ENCODE data around the gene BUB3.

The BUB3 gene

GRCh38 chr10:123142701-123143161, 11.5 kb upstream of the BUB3 start:
- TF ChIP-seq CTCF (IDR thresholded peaks at IDR 0.05; ENCODE audit: low read length, missing control alignments) = no peak
- no peak overlapping the region for H3K4me3 ChIP-seq (replicated peaks; ENCODE audit: low read depth, low read length)
- DNase-seq (ENCODE audit: low read depth) = no peak

GRCh38 chr10:123143162-123143824, 10.9 kb upstream of the BUB3 start:
- H3K4me3 ChIP-seq (replicated peaks; ENCODE audit: low read depth, low read length) = no peak overlapping the region
- TF ChIP-seq CTCF (IDR thresholded peaks at IDR 0.05; ENCODE audit: low read length, missing control alignments) = no peak
- no peak for DNase-seq (ENCODE audit: low read depth)

GRCh38 chr10:123143825-123144168, 10.4 kb upstream of the BUB3 start:
- TF ChIP-seq CTCF (IDR thresholded peaks at IDR 0.05; ENCODE audit: low read length, missing control alignments) = no peak
- H3K4me3 ChIP-seq (replicated peaks; ENCODE audit: low read depth, low read length) = no peak overlapping the region
- no peak for DNase-seq (ENCODE audit: low read depth)

GRCh38 chr10:123144697-123145541, 9.3 kb upstream of the BUB3 start:
- DNase-seq (ENCODE audit: low read depth) = no peak
- no peak overlapping the region for H3K4me3 ChIP-seq (replicated peaks; ENCODE audit: low read depth, low read length)
- no peak for TF ChIP-seq CTCF (IDR thresholded peaks at IDR 0.05; ENCODE audit: low read length, missing control alignments)

- no peak for TF ChIP-seq CTCF (IDR thresholded peaks at IDR 0.05; ENCODE audit: low read length, missing control alignments)
- H3K4me3 ChIP-seq (replicated peaks; ENCODE audit: low read depth, low read length) = no peak overlapping the region
- DNase-seq (ENCODE audit: low read depth) = no peak
Measured at GRCh38 chr10:123145542-123146012, 8.6 kb upstream of the BUB3 start.

- TF ChIP-seq CTCF (IDR thresholded peaks at IDR 0.05; ENCODE audit: low read length, missing control alignments) = no peak
- DNase-seq (ENCODE audit: low read depth) = no peak
- H3K4me3 ChIP-seq (replicated peaks; ENCODE audit: low read depth, low read length) = no peak overlapping the region
Measured at GRCh38 chr10:123146013-123146893, 7.9 kb upstream of the BUB3 start.
